Smooth muscle cell (in vitro differentiated cells): ENCODE results near the gene CDC123. TPM values are rescaled to one million over a fixed set of nuclear protein-coding genes. Genes with fewer than 3 reads are reported as not detected.

Source experiments
- DNase-seq: peaks from one replicate; lab custom pipeline; 2025; ENCODE audit not compliant: unreplicated experiment; lab: John Stamatoyannopoulos, UW
- H2AFZ ChIP-seq: fragments of 200-600 bp; sonication (generic); 2 replicates; pipeline ENCODE4 v1.6.0; 2016; ENCODE audit warnings: antibody characterized with exemption, low read depth, mild to moderate bottlenecking
- H3F3A ChIP-seq: fragments of 200-600 bp; sonication (generic); 2 replicates; pipeline ENCODE4 v1.6.0; 2017; ENCODE audit warnings: antibody characterized with exemption, low read depth
- H3K27ac ChIP-seq: fragments of 200-600 bp; sonication (generic); 2 replicates; pipeline ENCODE4 v1.5.1; 2016; ENCODE audit warnings: low read depth, mild to moderate bottlenecking
- H3K27me3 ChIP-seq: fragments of 200-600 bp; sonication (generic); 2 replicates; pipeline ENCODE4 v1.6.1; 2016; ENCODE audit warnings: low read depth, mild to moderate bottlenecking
- H3K36me3 ChIP-seq: fragments of 200-600 bp; sonication (generic); 2 replicates; pipeline ENCODE4 v1.5.1; 2016; ENCODE audit warnings: low read depth
- H3K4me1 ChIP-seq: fragments of 200-600 bp; sonication (generic); 2 replicates; pipeline ENCODE4 v1.5.1; 2016; ENCODE audit warnings: low read depth
- H3K4me2 ChIP-seq: fragments of 200-600 bp; sonication (generic); 2 replicates; pipeline ENCODE4 v1.6.0; 2016; ENCODE audit warnings: mild to moderate bottlenecking
- H3K4me3 ChIP-seq: fragments of 200-600 bp; sonication (generic); 2 replicates; pipeline ENCODE4 v1.5.1; 2016; ENCODE audit warnings: mild to moderate bottlenecking
- H3K79me2 ChIP-seq: fragments of 200-600 bp; sonication (generic); 2 replicates; pipeline ENCODE4 v1.6.0; 2016; ENCODE audit warnings: low read depth, mild to moderate bottlenecking
- H3K9ac ChIP-seq: fragments of 200-600 bp; sonication (generic); 2 replicates; pipeline ENCODE4 v1.6.0; 2016; ENCODE audit warnings: low read depth
- H3K9me3 ChIP-seq: fragments of 200-600 bp; sonication (generic); replicated peaks from 2 replicates; pipeline ENCODE4 v1.5.1; 2016; ENCODE audit warnings: low read depth
- H4K20me1 ChIP-seq: fragments of 200-600 bp; sonication (generic); 2 replicates; pipeline ENCODE4 v1.6.0; 2016; ENCODE audit warnings: low read depth
- CTCF ChIP-seq: fragments of 200-600 bp; sonication (generic); IDR thresholded peaks from 2 replicates; pipeline ENCODE4 v1.5.1; 2017; ENCODE audit warnings: borderline replicate concordance, mild to moderate bottlenecking, antibody characterized with exemption; ENCODE audit not compliant: insufficient read depth, poor library complexity, severe bottlenecking
- WGBS: methylation state at CpG from one replicate; pipeline ENCODE4 v1.1.7; 2016; ENCODE audit warnings: low lambda C conversion rate; 5-methylcytosine and 5-hydroxymethylcytosine counted together
- polyA plus RNA-seq: library from polyadenylated mRNA; unstranded; fragments of >200 nt; fragmentation: Nextera tagmentation; extraction: Ambion mirVana; gene quantifications from 2 replicates; pipeline ENCODE4 v1.2.1, GENCODE V29; 2016
- total RNA-seq: library from RNA; depleted of rRNA; stranded (reverse); fragments of >200 nt; gene quantifications from 2 replicates; pipeline ENCODE4 v1.2.3, GENCODE V29; 2014

Gene CDC123
- total and polyA plus RNA-seq, 2 experiments from 2014 or later: 78.2 to 97.2 TPM

- TF ChIP-seq CTCF: no peak
- Histone ChIP-seq H3F3A (no peaks in the 10 kb centered on the region), H3K9me3 (no peaks in the 10 kb centered on the region), H3K27ac (no peak overlapping the region), H3K27me3 (no peaks in the 10 kb centered on the region), H3K79me2 (no peaks in the 10 kb centered on the region), H2AFZ (no peak overlapping the region), H3K4me3 (no peak overlapping the region), H3K4me2 (no peak overlapping the region), H3K4me1 (no peaks in the 10 kb centered on the region), H4K20me1 (no peaks in the 10 kb centered on the region), H3K9ac (no peak overlapping the region), H3K36me3 (no peaks in the 10 kb centered on the region)
- 77% methylated on average over 1 of the region's 1 CpG for WGBS
- no peak for DNase-seq
Measured at GRCh38 chr10:12255048-12255447, 59.1 kb downstream of the CDC123 start.

GRCh38 chr10:12259988-12260387, 64.0 kb downstream of the CDC123 start:
- WGBS: 98% methylated on average over 4 of the region's 4 CpGs
- Histone ChIP-seq H3K9me3 (no peaks in the 10 kb centered on the region), H3K4me3 (no peak overlapping the region)

GRCh38 chr10:12262278-12262981, 66.4 kb downstream of the CDC123 start:
- H3K27me3 ChIP-seq: no peaks in the 10 kb centered on the region
- WGBS: 83% methylated on average over 3 of the region's 3 CpGs
- H3K79me2 ChIP-seq: no peaks in the 10 kb centered on the region
- no peak for DNase-seq
- H3K4me2 ChIP-seq: no peak overlapping the region
- no peaks in the 10 kb centered on the region for H3K4me1 ChIP-seq
- no peak overlapping the region for H3K4me3 ChIP-seq
- no peak overlapping the region for H3K9ac ChIP-seq
- no peak overlapping the region for H2AFZ ChIP-seq
- H3K27ac ChIP-seq: no peak overlapping the region
- H3K36me3 ChIP-seq: no peaks in the 10 kb centered on the region
- TF ChIP-seq CTCF: no peak
- H3F3A ChIP-seq: no peaks in the 10 kb centered on the region
- no peaks in the 10 kb centered on the region for H4K20me1 ChIP-seq
- H3K9me3 ChIP-seq: no peaks in the 10 kb centered on the region

More at GRCh38 chr10:12259988-12260387, 64.0 kb downstream of the CDC123 start:
- H3K27me3 ChIP-seq: no peaks in the 10 kb centered on the region
- DNase-seq: no peak
- no peaks in the 10 kb centered on the region for H3K4me1 ChIP-seq
- H2AFZ ChIP-seq: no peak overlapping the region
- no peak overlapping the region for H3K4me2 ChIP-seq
- no peaks in the 10 kb centered on the region for H4K20me1 ChIP-seq
- TF ChIP-seq CTCF: no peak
- H3K36me3 ChIP-seq: no peaks in the 10 kb centered on the region
- H3K79me2 ChIP-seq: no peaks in the 10 kb centered on the region
- no peak overlapping the region for H3K9ac ChIP-seq
- no peaks in the 10 kb centered on the region for H3F3A ChIP-seq
- no peak overlapping the region for H3K27ac ChIP-seq
